ENCODE measurements around the gene SCO2.
"Not testable (repeated sequence)": the region's sequence is repeated elsewhere in the genome, so short reads cannot be mapped to it uniquely, and the experiment has no call there.

The SCO2 gene

GRCh38 chr22:50531546-50531961 is 6.2 kb upstream of the SCO2 start:
- no peak for DNase-seq

- DNase-seq, result no peak
These were observed 5.6 kb upstream of the SCO2 start for GRCh38 chr22:50530877-50531545.

GRCh38 chr22:50530580-50530876 is 5.1 kb upstream of the SCO2 start:
- no peak for DNase-seq

GRCh38 chr22:50529897-50530579 is 4.6 kb upstream of the SCO2 start, which contains the start of gene TYMP:
Gene TYMP, minus strand, starts transcription at chr22:50530012. Its CDS starts 303 bp downstream, at chr22:50529709.
- DNase-seq, result no peak

GRCh38 chr22:50529416-50529896 is 4.1 kb upstream of the SCO2 start:
- DNase-seq, result no peak

GRCh38 chr22:50528682-50529415 is 3.5 kb upstream of the SCO2 start:
- DNase-seq, result no peak

- no peak for DNase-seq
These were observed 2.7 kb upstream of the SCO2 start for GRCh38 chr22:50527921-50528681.

- no peak for DNase-seq
These were observed 1.7 kb upstream of the SCO2 start for GRCh38 chr22:50526834-50527801.

- DNase-seq, result peak; percentile 6
These were observed 873 bp upstream of the SCO2 start for GRCh38 chr22:50526108-50526833.

GRCh38 chr22:50525858-50526107 is 385 bp upstream of the SCO2 start:
- DNase-seq, result no peak

GRCh38 chr22:50524676-50525103 is 708 bp downstream of the SCO2 start:
- DNase-seq, result no peak

GRCh38 chr22:50523806-50524675 is 1.4 kb downstream of the SCO2 start:
- DNase-seq, result no peak

GRCh38 chr22:50523458-50523805 is 2.0 kb downstream of the SCO2 start:
- no peak for DNase-seq

- DNase-seq, result no peak
These were observed 2.5 kb downstream of the SCO2 start for GRCh38 chr22:50522806-50523438.

- no peak for DNase-seq
These were observed 3.1 kb downstream of the SCO2 start for GRCh38 chr22:50522208-50522805.

- DNase-seq, result no peak
These were observed 3.7 kb downstream of the SCO2 start for GRCh38 chr22:50521710-50522109.

GRCh38 chr22:50520826-50521453 is 4.5 kb downstream of the SCO2 start:
- no peak for DNase-seq

- DNase-seq, result not testable (repeated sequence)
These were observed 5.2 kb downstream of the SCO2 start for GRCh38 chr22:50520184-50520583.

GRCh38 chr22:50519151-50519550 is 6.2 kb downstream of the SCO2 start:
- no peak for DNase-seq

All from NCI-H1092 (cell line).